GM19438 (cell line): ENCODE results near the gene TEAD4.
A peak's percentile ranks its signal among the peaks of the same experiment; 100 is the strongest.

Experiments
- ATAC-seq: cut with Tn5 transposase; IDR thresholded peaks from one replicate; pipeline ENCODE4 v1.9.1; 2021; ENCODE audit warnings: low read depth; ENCODE audit not compliant: unreplicated experiment

TEAD4 gene

DNA sequence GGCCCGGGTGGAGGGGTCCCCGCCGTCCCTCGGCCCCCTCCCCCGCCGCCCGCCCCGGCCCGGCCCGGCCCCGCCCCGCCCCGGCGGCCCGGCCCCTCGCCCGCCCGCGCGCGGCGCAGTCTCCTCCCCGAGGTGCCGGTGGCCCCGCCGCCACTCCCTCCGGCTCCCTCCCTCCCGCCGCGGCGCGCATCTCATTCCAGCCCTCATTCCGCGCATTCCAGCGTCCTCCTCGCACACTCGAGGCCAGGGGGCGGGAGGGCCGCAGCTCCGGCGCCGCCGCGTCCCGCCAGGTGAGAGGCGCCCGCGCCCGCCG is at the start of gene TEAD4:
TSS of gene TEAD4 (plus strand) at position 206 of the 313 bp plus-strand sequence.
- ATAC-seq: peak; percentile 44

GRCh38 chr12:2912216-2912575 is 47.0 kb upstream of the TEAD4 start:
- ATAC-seq: no peak

GRCh38 chr12:2919249-2919648 is 39.9 kb upstream of the TEAD4 start:
- no peak for ATAC-seq

GRCh38 chr12:2922329-2922728 is 36.9 kb upstream of the TEAD4 start:
- ATAC-seq: no peak

- ATAC-seq: no peak
Observed at GRCh38 chr12:2923057-2923456, 36.1 kb upstream of the TEAD4 start.

DNA sequence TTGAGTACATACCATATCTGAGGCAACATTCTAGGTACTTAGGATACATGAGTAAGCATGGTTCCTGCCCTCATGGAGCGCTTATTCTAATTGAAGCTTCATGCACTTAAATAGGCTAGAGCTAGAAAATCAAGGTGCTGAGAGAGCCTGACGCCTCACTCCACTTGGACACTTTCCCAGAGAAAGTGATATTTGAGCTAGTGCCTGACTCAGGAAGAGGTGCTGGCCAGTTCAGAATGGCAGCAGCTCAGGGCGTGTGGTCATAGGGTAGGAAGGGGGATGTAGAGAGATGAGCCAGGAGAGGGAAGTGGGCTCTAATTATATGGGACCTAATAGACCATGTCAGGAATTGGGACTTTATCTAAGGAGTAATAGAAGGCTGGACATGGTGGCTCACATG is 35.2 kb upstream of the TEAD4 start:
- ATAC-seq: no peak

GRCh38 chr12:2925322-2925995 is 33.7 kb upstream of the TEAD4 start:
- ATAC-seq: no peak

DNA sequence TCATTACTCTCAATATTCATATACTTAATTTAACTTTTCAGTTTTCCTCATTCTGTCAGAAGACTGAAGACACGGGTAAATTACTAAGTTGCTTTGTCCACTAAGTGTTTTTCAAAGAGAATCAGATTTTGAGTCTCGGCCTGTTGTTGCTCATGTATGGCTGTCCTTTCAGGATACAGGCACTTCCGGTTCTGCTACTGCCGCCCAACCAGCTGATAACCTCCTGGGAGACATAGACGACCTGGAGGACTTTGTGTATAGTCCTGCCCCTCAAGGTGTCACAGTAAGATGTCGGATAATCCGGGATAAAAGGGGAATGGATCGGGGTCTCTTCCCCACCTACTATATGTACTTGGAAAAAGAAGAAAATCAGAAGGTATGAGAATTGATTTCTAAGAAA is 28.3 kb upstream of the TEAD4 start:
- ATAC-seq: no peak

DNA sequence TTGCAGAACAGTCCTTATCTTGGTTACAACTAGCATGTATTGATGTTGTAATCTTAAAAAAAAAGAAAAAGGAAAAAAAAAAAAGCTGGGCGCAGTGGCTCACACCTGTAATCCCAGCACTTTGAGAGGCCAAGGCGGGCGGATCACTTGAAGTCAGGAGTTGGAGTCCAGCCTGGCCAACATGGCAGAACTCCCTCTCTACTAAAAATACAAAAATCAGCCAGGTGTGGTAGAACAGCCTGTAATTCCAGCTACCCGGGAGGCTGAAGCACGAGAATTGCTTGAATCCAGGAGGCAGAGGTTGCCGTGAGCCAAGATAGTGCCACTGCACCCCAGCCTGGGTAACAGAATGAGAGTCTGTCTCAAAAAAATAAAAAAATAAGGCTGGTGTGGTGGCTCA is 25.6 kb upstream of the TEAD4 start:
- no peak for ATAC-seq

GRCh38 chr12:2934371-2934770 is 24.8 kb upstream of the TEAD4 start:
- no peak for ATAC-seq

DNA sequence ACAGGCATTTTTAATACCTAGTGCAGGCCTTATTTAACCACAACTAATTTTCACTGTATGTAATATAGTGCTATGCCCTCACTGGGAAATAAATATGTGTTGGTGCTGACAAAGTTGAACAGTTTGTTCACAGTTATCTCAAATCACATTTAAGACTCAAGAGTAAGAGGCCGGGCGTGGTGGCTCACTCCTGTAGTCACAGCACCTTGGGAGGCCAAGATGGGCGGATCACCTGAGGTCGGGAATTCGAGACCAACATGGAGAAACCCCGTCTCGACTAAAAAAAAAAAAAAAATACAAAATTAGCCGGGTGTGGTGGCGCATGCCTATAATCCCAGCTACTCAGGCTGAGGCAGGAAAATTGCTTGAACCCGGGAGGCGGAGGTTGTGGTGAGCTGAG is 22.9 kb upstream of the TEAD4 start:
- no peak for ATAC-seq

- no peak for ATAC-seq
Observed at GRCh38 chr12:2937500-2937899, 21.7 kb upstream of the TEAD4 start.

GRCh38 chr12:2939191-2939590 is 20.0 kb upstream of the TEAD4 start:
- no peak for ATAC-seq

- no peak for ATAC-seq
Observed at GRCh38 chr12:2940564-2940963, 18.6 kb upstream of the TEAD4 start.

DNA sequence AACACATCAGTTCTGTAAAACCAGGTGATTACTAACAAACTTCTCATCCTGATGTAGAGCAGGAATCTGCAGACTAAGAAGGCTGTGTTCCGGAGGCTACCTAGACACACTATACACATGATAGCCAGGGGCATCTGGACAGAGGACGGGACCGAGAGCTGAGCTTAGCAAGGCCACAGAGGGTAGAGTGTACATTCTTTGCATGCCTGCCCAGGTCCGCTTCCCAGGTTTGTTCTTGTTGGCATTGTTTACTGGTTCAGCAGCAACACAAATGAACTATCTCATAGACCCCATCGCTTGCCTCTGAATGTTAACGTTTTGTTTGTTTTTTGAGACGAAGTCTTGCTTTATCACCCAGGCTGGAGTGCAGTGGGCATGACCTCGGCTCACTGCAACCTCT is 17.7 kb upstream of the TEAD4 start:
- no peak for ATAC-seq

DNA sequence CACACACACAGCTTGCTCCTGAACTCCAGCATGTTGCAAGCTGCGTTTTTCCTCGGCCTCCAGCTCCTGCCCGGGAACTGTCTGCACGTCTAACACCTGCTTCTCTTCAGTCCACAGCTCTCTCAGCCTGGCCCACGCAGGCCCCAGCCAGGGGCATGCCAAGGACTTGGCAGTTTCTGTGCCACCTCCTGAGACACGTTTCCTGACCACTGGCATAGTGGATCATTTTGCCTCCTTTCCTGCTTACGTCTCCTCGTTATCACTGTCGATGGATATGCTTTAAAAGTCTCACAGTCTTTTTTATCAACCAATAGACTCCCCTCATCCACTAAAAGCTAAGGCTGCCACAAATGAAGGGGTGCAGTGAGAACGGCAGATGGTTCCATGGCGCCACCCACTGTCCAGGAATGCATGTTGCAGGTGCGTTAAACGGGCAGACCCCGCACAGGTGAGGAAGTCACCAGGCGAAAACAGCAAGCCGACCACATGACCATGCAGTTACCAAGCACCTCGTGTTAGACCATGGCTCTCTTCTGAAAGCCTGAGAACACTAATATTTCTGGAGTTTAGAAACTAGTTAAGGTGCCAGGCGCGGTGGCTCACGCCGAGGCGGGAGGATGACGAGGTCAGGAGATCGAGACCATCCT is 14.7 kb upstream of the TEAD4 start:
- ATAC-seq: no peak

GRCh38 chr12:2949411-2949810 is 9.8 kb upstream of the TEAD4 start:
- no peak for ATAC-seq

GRCh38 chr12:2955888-2956287 is 3.3 kb upstream of the TEAD4 start:
- no peak for ATAC-seq

- ATAC-seq: no peak
Observed at GRCh38 chr12:2957816-2958431, 1.3 kb upstream of the TEAD4 start.

GRCh38 chr12:2958432-2959191 is 585 bp upstream of the TEAD4 start:
- peak; percentile 23 for ATAC-seq

GRCh38 chr12:2959505-2960389 is 550 bp downstream of the TEAD4 start:
- peak; percentile 52 for ATAC-seq
